NCI-H2029 treated with DMSO at 0.1 percent for 48 hours (cell line): ENCODE measurements around the gene OSBPL9.
"Not testable (repeated sequence)": the region's sequence is repeated elsewhere in the genome, so short reads cannot be mapped to it uniquely, and the experiment has no call there.

Experiments
- DNase-seq: peaks from one replicate; lab custom pipeline; 2025; lab: John Stamatoyannopoulos, UW

The OSBPL9 gene

DNA sequence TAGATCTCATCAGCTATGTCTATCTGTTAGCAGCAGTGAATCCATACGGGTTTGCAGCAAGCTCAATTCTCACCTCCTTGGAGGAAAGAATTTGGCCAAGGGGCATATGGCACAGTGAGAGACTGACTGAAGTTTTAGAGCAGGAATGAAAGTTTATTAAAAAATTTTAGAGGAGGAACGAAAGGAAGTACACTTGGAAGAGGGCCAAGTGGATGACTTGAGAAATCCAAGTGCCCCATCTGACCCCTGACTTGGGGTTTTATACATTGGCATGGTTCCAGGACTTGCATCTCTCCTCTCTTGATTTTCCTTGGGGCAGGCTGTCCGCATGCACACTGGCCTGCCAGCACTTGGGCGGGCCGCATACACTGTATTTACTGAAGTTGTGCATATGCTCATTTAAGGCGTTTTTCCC, 9.2 kb upstream of the OSBPL9 start:
- DNase-seq: no peak

DNA sequence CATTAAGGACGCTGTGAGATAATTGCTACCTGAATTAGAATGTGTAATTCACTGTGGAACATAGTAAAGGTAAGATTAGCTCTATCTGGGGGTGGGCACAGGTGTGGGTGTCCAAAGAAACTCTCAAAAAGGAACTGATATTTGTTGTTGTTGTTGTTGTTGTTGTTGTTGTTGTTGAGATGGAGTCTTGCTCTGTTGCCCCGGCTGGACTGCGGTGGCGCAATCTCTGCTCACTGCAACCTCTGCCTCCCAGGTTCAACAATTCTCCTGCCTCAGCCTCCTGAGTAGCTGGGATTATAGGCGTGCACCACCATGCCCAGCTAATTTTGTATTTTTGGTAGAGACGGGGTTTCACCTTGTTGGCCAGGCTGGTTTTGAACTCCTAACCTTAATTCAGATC, 6.8 kb upstream of the OSBPL9 start:
- DNase-seq: not testable (repeated sequence)

DNA sequence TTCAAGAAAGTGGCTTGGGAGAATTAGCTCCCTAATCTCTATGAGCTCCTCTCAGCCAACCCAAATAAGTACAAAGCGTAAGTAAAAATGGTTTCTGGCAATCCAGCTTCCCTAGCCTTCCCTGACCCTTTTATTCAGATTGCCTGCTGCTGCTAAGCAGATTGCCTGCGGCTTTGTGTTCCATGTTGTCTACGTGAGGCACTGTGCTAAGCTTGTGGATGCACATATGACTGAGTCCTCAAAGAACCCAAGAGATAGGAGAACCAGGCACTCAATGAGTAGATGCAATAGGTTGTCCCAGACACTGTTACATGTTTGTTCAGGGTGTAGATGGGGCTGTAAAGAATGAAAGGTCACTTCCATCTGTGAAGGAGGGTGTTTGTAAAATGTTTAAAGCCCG, 6.3 kb upstream of the OSBPL9 start:
- DNase-seq: no peak

DNA sequence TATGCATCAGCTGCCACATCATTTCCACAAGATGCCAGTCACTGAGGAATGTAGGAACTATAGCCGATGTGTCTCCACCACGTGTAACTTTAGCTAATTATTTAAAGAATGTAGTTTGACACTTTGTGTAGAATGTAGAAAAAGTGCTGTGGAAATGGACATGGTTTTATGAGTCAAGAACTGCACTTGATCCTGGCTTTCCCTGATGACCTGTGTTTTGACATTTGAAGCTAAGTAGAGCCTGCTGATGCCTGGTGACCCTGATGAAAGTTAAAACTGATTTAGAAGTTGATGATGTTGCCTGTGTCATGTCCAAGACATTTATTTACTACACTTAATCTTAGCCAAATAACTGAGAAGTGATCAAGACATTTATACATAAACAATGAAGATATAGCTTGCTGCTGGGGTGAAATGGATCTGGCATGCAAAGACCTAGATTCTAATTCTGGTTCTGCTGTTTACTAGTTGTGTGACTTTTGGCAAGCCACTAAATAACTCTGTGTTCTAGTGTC, 4.4 kb upstream of the OSBPL9 start:
- DNase-seq: no peak

DNA sequence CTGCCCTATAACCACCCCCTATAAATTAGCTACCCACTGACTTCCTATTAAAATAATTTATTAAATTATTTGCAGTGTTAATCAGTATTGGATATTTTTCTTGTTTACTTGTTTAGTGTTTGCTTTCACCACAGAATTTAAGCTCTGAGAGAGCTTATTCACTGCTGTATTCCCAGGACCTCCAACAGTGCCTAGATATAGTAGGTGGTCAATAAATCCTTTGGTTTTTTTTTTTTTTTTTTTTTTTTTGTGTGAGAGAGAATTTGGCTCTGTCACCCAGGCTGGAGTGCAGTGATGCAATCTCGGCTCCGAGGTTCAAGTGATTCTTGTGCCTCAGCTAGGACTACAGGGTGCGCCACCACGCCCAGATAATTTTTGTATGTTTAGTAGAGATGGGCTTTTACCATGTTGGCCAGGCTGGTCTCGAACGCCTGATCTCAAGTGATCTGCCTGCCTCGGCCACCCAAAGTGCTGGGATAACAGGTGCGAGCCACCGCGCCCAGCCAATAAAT, 1.1 kb upstream of the OSBPL9 start:
- DNase-seq: no peak

DNA sequence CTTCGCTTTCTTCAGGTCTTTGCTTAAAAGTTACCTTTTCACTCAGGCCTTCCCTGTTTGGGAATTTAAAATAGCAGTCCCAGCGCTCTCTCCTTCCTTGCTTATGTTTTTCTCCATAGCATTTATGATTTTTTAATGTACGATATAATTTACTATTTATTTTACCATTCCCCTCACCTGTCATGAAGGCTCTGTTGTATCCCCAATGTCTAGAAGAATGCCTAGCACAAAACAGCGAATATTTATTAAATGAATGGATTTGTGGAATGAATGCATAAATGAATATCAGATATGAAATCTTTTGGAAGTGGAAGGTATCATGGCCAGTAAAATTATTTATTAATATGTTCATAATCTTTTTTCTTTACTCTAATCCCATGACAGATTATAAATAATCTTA, 402 bp upstream of the OSBPL9 start:
- DNase-seq: no peak

DNA sequence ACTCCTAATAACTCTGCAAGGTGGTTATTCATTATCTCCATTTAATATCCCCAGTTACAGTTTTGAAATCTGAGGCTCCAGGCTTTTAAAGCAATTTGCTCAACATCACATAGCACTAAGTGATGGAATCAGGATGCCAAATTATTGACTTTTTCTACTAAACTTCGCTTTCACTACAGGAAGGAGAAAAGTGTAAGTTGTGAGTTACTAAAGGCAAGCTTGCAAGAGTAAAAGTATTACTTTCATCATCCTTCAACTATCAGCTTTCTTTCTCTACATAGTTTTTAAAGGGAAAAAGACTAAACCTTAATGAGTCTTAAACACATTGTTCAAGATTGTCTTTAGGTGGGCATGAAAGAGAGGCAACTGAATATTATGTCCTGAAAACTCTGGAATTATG, 1.8 kb downstream of the OSBPL9 start:
- DNase-seq: no peak

DNA sequence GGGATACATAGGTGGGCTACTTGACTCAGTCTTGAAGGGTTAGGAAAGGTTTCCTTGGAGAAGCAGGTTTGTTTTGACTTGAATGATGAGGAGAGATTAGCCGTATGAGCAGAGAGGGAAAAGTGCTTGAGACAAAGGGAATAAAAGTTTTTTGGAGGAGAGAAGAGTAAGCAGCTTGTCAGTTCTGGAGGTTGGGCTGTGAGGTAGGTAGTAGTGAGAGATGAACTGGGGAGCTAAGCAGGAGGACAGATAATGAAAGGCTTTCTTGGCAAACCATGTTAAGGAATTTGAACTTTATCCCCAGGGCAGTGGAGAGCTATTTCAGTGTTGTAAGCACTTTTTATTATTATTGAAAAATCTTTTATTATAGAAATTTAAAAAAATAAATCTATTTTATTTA, 3.6 kb downstream of the OSBPL9 start:
- no peak for DNase-seq

DNA sequence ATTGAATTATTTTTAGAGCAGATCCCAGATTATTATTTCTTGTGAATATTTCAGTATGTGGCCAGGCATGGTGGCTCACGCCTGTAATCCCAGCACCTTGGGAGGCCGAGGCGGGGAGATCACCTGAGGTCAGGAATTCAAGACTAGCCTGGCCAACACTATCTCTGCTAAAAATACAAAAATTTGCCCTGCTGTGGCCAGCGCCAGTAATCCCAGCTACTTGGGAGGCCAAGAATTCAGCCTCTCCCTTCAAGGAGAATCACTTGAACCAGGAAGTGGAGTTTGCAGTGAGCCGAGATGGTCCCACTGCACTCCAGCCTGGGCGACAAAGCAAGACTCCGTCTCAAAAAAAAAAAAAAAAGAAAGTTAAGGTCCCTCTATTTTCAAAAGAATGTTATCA, 4.3 kb downstream of the OSBPL9 start:
- no peak for DNase-seq

DNA sequence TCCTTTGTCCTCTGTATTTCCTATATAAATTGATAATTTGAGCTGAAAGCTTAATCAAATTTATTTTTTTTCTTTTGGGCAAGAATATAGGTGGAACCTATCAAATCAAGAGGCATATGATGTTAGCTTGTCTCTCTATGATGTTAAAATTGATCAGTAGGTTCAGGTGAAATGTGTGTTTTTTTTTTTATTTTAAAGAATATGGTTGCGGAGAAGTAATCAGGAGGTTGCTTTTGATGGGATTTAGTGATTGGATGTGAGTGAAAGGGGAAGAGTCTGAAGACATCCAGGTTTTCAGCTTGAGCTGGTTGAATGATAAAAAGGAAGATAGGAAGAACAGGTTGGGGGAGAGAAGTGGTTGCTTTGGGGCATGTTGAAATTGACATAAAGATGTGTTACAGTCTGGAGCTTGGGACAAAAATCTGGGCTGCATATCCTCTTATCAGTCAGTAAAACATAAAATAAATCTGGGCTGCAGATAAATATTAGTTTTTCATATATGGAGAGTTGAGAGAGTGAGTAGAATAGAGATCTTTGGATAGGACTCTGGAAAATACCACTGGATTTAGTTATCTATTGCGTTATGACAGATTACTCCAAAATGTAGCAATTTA, 5.1 kb downstream of the OSBPL9 start:
- DNase-seq: no peak

DNA sequence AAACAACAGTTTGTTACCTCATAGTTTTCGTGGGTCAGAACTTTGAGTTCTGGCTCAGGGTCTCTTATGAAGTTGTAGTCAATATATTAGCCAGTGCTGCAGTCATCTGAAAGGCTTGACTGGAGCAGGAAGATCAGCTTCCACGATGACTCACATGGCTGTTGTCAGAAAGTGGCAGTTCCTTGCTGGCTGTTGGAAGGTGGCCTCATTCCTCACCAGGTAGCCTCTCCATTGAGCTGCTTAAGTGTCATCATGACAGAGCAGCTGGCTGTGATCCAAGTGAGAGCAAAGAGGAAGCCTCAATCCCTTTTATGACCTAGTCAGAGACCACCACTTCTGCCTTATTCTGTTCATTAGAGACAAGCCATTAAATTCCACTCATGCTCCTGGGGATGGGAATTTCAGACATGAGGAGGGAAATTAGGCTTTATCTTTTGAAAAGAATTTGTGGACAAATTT, 5.6 kb downstream of the OSBPL9 start:
- DNase-seq: peak; percentile 98

DNA sequence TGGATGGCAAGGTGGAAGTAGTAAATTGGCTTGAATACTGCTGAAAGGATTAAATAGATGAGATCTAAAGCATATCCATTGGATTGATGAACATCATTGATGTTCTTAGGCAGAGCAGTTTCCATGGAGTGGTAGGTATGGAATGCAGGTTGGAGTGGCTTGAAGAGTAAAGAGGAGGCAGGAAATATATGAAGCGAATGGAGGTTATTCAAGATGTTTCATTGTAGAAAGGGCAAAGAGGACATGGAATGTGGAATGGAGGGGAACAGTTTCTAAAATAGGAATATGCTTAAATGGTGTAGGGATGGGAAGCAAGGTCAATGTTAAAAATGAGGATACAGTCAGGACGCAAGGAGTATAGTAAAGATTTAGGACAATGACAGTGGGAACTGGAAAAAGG, 6.1 kb downstream of the OSBPL9 start:
- peak; percentile 88 for DNase-seq

DNA sequence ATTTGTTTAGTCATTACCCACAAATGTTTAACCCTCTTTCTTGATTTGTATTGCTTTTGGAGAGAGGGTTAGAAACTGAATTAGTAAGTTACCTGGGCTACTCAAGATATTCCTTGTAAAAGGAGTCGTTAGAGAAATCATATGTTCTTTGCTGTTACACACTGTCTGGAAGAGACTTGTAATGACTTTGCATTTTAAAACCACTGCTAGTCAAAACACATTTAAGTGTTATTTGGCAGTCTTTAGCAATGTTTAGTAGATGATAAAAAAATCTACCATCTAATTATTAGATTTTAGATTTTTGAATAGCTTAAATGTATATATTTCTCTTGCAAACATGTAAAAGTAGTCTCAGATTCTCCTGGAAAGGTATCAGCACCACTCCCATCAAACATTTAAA, 6.6 kb downstream of the OSBPL9 start:
- DNase-seq: no peak

DNA sequence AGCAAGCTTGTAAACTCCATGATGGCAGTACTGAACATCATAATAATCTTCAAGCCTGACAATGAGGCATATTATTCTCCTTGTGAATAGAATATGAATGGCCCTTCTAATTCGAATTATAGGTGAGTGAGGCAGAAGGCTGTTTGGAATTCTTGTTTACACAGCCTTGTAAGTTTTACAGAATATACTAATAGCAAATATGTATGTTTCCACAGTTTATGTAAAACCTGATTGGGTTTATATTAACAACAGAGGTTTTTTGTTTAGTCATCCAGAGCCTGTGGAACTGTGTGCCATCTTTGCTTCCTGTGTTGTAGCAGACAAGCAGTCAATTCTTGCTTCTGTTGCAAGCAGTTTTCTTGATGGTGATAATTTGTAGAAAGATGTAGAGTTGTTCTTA, 8.0 kb downstream of the OSBPL9 start:
- no peak for DNase-seq

DNA sequence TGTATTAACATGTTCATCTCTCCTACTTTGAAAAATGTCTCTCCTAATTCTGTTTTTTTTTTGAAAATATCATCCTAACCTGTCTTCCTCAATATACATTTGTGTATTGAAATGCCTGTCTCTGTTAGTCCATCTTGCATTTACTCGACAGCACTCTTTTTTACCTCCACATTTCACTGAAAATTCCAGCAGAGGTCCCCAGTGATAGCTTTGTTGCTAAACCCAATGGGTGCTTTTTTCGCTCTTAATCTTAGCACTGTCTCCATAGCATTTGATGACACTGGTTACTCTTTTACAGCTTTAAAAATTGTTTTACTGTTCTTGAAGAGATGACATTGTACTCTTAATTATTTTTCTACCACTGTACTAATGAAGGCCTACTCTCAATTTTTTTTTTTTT, 10.8 kb downstream of the OSBPL9 start:
- no peak for DNase-seq

DNA sequence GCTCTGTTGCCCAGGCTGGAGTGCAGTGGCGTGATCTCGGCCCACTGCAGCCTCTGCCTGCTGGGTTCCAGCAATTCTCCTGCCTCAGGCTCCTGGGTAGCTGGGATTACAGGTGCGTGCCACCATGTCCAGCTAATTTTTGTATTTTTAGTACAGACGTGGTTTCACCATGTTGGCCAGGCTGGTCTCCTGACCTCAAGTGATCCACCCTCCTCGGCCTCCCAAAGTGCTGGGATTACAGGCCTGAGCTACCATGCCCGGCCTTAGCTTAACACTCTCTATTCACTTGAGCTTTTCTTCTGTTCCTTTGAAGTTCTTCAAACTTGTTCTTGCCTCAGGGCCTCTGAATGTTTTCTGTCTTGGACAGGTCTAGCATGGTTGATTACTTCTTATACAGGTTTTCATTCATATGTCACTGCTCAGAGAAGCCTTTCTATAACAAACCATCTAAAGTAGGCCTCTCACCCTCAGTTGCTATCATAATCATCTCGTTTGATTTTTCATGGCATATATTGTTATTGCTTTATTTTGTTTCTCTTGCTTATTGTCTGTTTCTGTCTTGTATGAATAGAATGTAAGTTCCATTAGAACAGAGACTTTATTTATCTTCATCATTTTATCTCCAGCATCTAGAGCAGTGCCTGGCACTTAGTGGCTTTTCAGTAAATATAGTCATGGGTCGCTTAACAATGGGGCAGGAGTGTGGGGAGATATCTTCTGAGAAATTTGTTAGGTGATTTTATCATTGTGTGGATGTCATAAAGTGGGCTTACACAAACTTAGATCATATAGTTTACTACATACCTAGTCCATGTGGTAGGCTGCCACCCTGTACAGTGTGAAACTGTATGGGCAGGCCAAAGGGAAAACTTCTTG, 12.1 kb downstream of the OSBPL9 start:
- DNase-seq: no peak

DNA sequence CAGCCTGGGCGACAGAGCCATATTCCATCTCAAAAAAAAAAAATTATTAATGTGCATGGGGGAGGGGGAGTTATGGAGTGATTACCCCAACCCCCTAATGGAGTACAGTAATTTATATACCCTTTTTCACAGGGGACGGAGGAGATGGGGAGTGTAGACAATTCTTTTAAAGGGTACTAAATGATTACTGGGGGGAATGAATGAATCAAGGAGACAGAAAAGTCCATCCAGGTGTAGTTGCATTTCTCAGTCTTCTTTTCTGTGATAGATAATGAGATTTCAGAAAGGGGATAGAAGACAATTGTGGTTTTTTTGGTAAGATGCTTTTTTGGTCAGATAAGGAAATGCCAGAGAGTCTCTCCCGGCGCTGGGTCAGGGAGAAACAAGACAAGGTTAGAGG, 13.0 kb downstream of the OSBPL9 start:
- DNase-seq: no peak

DNA sequence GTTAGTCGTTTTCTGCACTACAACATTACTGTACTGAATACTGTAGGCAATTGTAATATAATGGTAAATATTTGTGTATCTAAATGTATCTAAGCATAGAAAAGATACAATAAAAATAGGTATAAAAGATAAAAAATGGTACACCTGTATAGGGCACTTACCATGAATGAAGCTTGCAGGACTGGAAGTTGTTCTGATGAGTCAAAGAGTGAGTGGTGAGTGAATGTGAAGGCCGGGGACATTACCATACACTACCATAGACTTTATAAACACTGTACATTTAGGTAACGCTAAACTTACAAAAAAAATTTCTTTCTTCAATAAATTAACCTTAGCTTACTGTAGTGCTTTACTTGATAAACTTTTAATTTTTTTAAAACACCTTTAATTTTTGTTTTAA, 13.5 kb downstream of the OSBPL9 start:
- no peak for DNase-seq

DNA sequence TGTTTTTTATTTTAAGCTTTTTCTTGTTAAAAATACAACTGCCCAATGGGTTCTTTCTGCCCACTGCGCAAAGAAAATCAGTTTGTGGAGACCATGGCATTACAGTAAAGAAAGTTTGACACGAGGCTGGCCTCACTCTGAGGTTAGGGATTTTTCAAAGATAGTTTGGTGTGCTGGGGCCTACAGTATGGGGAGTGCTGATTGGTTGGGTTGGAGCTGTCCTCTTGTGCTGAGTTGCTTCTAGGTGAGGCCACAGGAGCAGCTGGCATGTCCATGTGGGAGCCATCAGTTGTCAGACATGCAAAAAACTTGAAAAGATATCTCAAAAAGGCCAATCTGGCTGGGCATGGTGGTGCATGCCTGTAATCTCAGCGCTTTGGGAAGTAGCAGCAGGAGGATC, 14.0 kb downstream of the OSBPL9 start:
- no peak for DNase-seq

DNA sequence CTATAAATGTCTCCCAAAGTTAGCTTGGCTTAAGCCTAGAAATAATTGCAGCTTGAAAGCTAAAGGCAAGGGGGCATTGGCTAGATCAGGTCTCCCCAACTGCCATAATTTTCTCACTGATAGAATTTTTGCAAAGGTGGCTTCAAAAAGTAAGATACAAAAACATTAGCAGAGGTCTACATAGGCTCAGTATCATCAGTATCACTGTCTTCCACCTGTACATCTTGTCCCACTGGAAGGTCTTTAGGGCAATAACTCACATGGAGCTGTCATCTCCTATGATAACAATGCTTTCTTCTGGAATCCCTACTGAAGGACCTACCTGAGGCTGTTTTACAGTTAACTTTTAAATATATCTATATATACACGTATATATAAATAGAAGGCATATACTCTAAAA, 14.9 kb downstream of the OSBPL9 start:
- no peak for DNase-seq

DNA sequence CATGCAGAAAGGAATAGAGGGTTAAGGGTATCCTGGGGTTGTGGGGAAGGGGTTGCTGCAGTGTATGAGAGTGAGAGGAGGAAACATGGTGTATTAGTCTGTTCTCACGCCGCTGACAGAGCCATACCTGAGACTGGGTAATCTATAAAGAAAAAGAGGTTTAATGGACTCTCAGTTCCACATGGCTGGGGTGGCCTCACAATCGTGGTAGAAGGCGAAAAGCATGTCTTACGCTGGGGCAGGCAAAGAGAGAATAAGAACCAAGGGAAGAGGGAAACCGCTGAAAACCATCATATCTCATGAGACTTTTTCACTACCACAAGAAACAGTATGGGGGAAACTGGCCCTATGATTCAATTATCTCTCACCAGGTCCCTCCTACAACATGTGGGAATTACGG, 17.7 kb downstream of the OSBPL9 start:
- DNase-seq: no peak

DNA sequence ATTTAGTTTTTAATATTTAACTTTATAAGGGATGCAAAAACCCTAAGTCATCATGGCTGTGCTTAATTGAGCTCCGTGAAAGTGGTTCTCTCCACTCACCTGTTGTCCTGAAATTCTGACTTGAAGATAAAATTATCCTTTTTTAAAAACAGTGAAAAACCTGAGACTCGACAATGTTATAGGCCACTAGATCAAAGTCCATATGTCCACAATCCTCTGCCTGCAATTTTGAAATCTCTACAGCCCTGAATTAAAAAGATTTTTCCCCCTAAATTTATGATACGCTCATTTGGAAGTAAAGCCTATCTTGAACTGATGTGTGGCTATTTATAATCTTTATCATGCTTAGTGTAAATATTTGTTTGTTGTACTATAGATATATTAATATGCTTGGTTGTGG, 18.7 kb downstream of the OSBPL9 start:
- DNase-seq: no peak

DNA sequence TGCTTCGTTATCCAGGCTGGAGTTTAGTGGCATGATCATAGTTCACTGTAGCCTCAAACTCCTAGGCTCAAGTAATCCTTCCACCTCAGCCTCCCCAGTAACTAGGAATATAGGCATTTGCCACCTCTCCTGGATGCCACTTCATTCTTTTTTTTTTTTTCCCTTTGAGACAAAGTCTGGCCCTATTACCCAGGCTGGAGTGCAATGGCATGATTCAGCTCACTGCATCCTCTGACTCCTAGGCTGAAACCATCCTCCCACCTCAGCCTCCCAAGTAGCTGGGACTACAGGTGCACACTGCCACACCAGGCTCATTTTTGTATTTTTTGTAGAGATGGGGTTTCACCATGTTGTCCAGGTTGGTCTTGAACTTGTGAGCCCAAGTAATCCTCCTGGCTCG, 19.3 kb downstream of the OSBPL9 start:
- DNase-seq: no peak
